Type B pancreatic cell (in vitro differentiated cells): Measurements from ENCODE around the gene SERTAD1. TPM values are rescaled to one million over a fixed set of nuclear protein-coding genes. Genes with fewer than 3 reads are reported as not detected.
"Not testable (repeated sequence)": the region's sequence is repeated elsewhere in the genome, so short reads cannot be mapped to it uniquely, and the experiment has no call there.

Experiments
- DNase-seq: peaks from one replicate; pipeline ENCODE4 v3.0.0; 2021; ENCODE audit warnings: mixed read lengths; ENCODE audit not compliant: unreplicated experiment; ENCODE audit errors: extremely low spot score
- H3K27ac Mint-ChIP-seq: 2 replicates; pipeline ENCODE4 v1.8.0; 2021; ENCODE audit warnings: mild to moderate bottlenecking, mixed read lengths
- H3K27me3 Mint-ChIP-seq: 2 replicates; pipeline ENCODE4 v1.8.0; 2021; ENCODE audit warnings: mixed read lengths
- H3K36me3 Mint-ChIP-seq: 2 replicates; pipeline ENCODE4 v1.8.0; 2021; ENCODE audit warnings: mixed read lengths
- H3K4me1 Mint-ChIP-seq: one replicate; pipeline ENCODE4 v1.8.0; 2021; ENCODE audit warnings: mixed read lengths; ENCODE audit not compliant: unreplicated experiment
- H3K4me3 Mint-ChIP-seq: 2 replicates; pipeline ENCODE4 v1.8.0; 2021; ENCODE audit warnings: mild to moderate bottlenecking, mixed read lengths
- H3K9me3 Mint-ChIP-seq: 2 replicates; pipeline ENCODE4 v1.8.0; 2021; ENCODE audit warnings: mixed read lengths
- total RNA-seq: library from RNA; stranded (reverse); gene quantifications from 2 replicates; pipeline ENCODE4 v1.2.1, GENCODE V29; 2021; ENCODE audit warnings: low replicate concordance
- TF ChIP-seq, protein P1 (sequence below): fragments of 200-600 bp; sonication (generic); conservative IDR thresholded peaks from 2 replicates; pipeline ENCODE4 v1.5.0; 2021; ENCODE audit warnings: antibody characterized with exemption, mild to moderate bottlenecking

Gene SERTAD1
- total RNA-seq, 1 donor from 2014 or later: 9.2 TPM

- Mint-ChIP-seq H3K27ac (no peak overlapping the region), H3K4me1 (no peaks in the 10 kb centered on the region), H3K4me3 (no peak overlapping the region)
These were observed 32.3 kb upstream of the SERTAD1 start for GRCh38 chr19:40457953-40458596.

GRCh38 chr19:40457048-40457447 is 31.3 kb upstream of the SERTAD1 start:
- TF ChIP-seq, protein P1, sequence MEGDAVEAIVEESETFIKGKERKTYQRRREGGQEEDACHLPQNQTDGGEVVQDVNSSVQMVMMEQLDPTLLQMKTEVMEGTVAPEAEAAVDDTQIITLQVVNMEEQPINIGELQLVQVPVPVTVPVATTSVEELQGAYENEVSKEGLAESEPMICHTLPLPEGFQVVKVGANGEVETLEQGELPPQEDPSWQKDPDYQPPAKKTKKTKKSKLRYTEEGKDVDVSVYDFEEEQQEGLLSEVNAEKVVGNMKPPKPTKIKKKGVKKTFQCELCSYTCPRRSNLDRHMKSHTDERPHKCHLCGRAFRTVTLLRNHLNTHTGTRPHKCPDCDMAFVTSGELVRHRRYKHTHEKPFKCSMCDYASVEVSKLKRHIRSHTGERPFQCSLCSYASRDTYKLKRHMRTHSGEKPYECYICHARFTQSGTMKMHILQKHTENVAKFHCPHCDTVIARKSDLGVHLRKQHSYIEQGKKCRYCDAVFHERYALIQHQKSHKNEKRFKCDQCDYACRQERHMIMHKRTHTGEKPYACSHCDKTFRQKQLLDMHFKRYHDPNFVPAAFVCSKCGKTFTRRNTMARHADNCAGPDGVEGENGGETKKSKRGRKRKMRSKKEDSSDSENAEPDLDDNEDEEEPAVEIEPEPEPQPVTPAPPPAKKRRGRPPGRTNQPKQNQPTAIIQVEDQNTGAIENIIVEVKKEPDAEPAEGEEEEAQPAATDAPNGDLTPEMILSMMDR: no peak
- no peak overlapping the region for H3K4me3 Mint-ChIP-seq
- no peak for DNase-seq
- H3K36me3 Mint-ChIP-seq: no peaks in the 10 kb centered on the region
- H3K27me3 Mint-ChIP-seq: no peaks in the 10 kb centered on the region
- H3K27ac Mint-ChIP-seq: no peak overlapping the region
- no peaks in the 10 kb centered on the region for H3K4me1 Mint-ChIP-seq
- H3K9me3 Mint-ChIP-seq: no peaks in the 10 kb centered on the region

More at GRCh38 chr19:40457953-40458596, 32.3 kb upstream of the SERTAD1 start:
- DNase-seq: no peak
- TF ChIP-seq, protein P1: no peak
- no peaks in the 10 kb centered on the region for H3K9me3 Mint-ChIP-seq
- H3K27me3 Mint-ChIP-seq: no peaks in the 10 kb centered on the region
- no peaks in the 10 kb centered on the region for H3K36me3 Mint-ChIP-seq

DNA sequence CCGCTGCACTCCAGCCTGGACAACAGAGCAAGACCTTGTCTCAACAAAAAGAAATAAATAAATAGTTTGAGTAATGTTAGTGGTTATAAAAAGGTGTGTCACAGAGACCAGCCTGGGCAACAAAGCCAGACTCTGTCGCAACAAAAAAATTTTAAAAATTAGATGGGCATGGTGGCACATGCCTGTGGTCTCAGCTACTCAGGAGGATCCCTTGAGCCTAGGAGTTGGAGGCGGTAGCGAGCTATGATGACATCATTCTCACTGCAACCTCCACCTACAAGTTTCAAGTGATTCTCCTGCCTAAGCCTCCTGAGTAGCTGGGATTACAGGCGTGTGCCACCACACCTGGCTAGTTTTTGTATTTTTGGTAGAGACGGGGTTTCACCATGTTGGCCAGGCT is 28.2 kb upstream of the SERTAD1 start:
- H3K27ac Mint-ChIP-seq, H3K27me3 Mint-ChIP-seq, H3K9me3 Mint-ChIP-seq, H3K36me3 Mint-ChIP-seq, H3K4me3 Mint-ChIP-seq, H3K4me1 Mint-ChIP-seq, DNase-seq: not testable (repeated sequence)

DNA sequence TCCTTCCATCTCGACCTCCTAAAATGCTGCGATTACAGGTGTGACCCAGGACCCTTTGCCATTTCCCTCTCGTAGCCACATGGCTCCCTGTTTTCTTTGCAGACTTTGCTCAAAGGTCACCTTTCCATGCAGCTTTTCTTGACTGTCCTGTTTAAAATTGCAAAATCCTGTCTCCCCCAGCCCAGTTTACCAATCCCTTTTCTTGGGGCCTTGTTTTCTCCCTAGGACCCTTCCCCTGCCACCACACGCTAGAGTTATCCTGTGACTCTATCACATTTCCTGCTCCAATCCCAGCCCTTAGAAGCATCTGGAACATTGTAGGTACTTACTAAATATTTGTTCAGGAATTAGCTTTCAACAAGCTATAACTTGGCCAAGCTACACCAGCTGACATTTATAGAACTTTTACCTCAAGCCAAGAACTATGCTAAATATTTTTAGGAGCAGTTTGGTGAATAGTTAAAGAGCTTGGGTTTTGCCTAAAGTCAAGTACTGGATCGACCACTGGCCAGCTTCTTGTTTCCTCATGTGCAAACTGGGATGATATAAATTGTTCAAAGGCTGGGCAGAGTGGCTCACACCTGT is 27.5 kb upstream of the SERTAD1 start:
- peaks cover 4% of the 10 kb centered on the region for H3K36me3 Mint-ChIP-seq
- H3K4me1 Mint-ChIP-seq: no peaks in the 10 kb centered on the region
- H3K4me3 Mint-ChIP-seq: no peak overlapping the region
- H3K9me3 Mint-ChIP-seq: no peaks in the 10 kb centered on the region
- H3K27ac Mint-ChIP-seq: no peak overlapping the region
- no peak for DNase-seq
- no peaks in the 10 kb centered on the region for H3K27me3 Mint-ChIP-seq
- TF ChIP-seq, protein P1: no peak

- Mint-ChIP-seq H3K27ac (no peak overlapping the region), H3K4me1 (no peaks in the 10 kb centered on the region), H3K36me3 (peaks cover 4% of the 10 kb centered on the region), H3K4me3 (no peak overlapping the region), H3K9me3 (no peaks in the 10 kb centered on the region), H3K27me3 (no peaks in the 10 kb centered on the region)
- DNase-seq: no peak
- TF ChIP-seq, protein P1: no peak
These were observed 26.2 kb upstream of the SERTAD1 start for GRCh38 chr19:40452016-40452415.

GRCh38 chr19:40450664-40451063 is 24.9 kb upstream of the SERTAD1 start:
- Mint-ChIP-seq H3K4me1 (peaks cover 1% of the 10 kb centered on the region), H3K36me3 (peaks cover 4% of the 10 kb centered on the region), H3K27me3 (no peaks in the 10 kb centered on the region), H3K9me3 (no peaks in the 10 kb centered on the region), H3K27ac (no peak overlapping the region), H3K4me3 (no peak overlapping the region)
- TF ChIP-seq, protein P1: no peak
- no peak for DNase-seq
